Mesenchymal stem cell (in vitro differentiated cells and primary cell): Measurements from ENCODE around the gene GTF2H4. TPM values are rescaled to one million over a fixed set of nuclear protein-coding genes. Genes with fewer than 3 reads are reported as not detected.
"Not testable (repeated sequence)": the region's sequence is repeated elsewhere in the genome, so short reads cannot be mapped to it uniquely, and the experiment has no call there.

ENCODE experiments used
- DNase-seq: peaks from one replicate; pipeline ENCODE4 v3.0.0-alpha.2; 2013
- H2AFZ ChIP-seq: one replicate; pipeline ENCODE4 v1.6.1; 2013; ENCODE audit warnings: low read depth, mild to moderate bottlenecking, control low read depth, inconsistent platforms, low read length, moderate library complexity
- H2AK5ac ChIP-seq: 2 replicates; pipeline ENCODE4 v1.6.1; 2013; ENCODE audit warnings: low read length, moderate library complexity, mild to moderate bottlenecking, inconsistent platforms; ENCODE audit not compliant: severe bottlenecking
- H2BK120ac ChIP-seq: one replicate; pipeline ENCODE4 v1.6.1; 2013; ENCODE audit warnings: low read depth, mild to moderate bottlenecking, inconsistent platforms, low read length, moderate library complexity
- H2BK12ac ChIP-seq, 2 experiments: one replicate each; pipeline ENCODE4 v1.6.1; 2013; ENCODE audit warnings: inconsistent platforms in 2 of 2, low read length in 2 of 2, mild to moderate bottlenecking in 2 of 2, moderate library complexity in 2 of 2, control low read depth in 1 of 2
- H2BK15ac ChIP-seq: one replicate; pipeline ENCODE4 v1.6.1; 2013; ENCODE audit warnings: mild to moderate bottlenecking, low read depth, inconsistent platforms; ENCODE audit not compliant: poor library complexity, severe bottlenecking
- H2BK5ac ChIP-seq: 2 replicates; pipeline ENCODE4 v1.6.1; 2013; ENCODE audit warnings: low read depth, mild to moderate bottlenecking, low read length, control low read depth, inconsistent platforms; ENCODE audit not compliant: poor library complexity, severe bottlenecking
- H3K14ac ChIP-seq, 2 experiments: one replicate each; pipeline ENCODE4 v1.6.1; 2013; ENCODE audit warnings: inconsistent platforms in 2 of 2, low read length in 2 of 2, control low read depth in 1 of 2, mild to moderate bottlenecking in 1 of 2, moderate library complexity in 1 of 2
- H3K18ac ChIP-seq, 2 experiments: one replicate each; pipeline ENCODE4 v1.6.1; 2013; ENCODE audit warnings: inconsistent platforms in 2 of 2, low read length in 2 of 2, control low read depth in 1 of 2, low read depth in 1 of 2, mild to moderate bottlenecking in 1 of 2
- H3K23ac ChIP-seq, 2 experiments: one replicate each; pipeline ENCODE4 v1.6.1; 2013; ENCODE audit warnings: inconsistent platforms in 2 of 2, low read length in 2 of 2, mild to moderate bottlenecking in 2 of 2, moderate library complexity in 2 of 2, control low read depth in 1 of 2
- H3K27ac ChIP-seq: 2 replicates; pipeline ENCODE4 v1.5.1; 2013; ENCODE audit warnings: mild to moderate bottlenecking, moderate library complexity, low read length, control low read depth, inconsistent platforms; ENCODE audit not compliant: poor library complexity, severe bottlenecking
- H3K27me3 ChIP-seq, 2 experiments: 2 replicates each; pipeline versions ENCODE4 v1.6.1 to v1.7.0; 2013; ENCODE audit warnings: low read length in 2 of 2, mild to moderate bottlenecking in 2 of 2, moderate library complexity in 2 of 2, control low read depth in 1 of 2, inconsistent platforms in 1 of 2; ENCODE audit not compliant: control insufficient read depth in 1 of 2, insufficient read depth in 1 of 2
- H3K36me3 ChIP-seq, 2 experiments: 2 replicates each; pipeline versions ENCODE4 v1.6.1 to v1.7.0; 2013; ENCODE audit warnings: low read length in 2 of 2, control low read depth in 1 of 2, inconsistent platforms in 1 of 2, low read depth in 1 of 2, mild to moderate bottlenecking in 1 of 2; ENCODE audit not compliant: insufficient read depth in 2 of 2, control insufficient read depth in 1 of 2
- H3K4ac ChIP-seq, 2 experiments: one replicate each; pipeline ENCODE4 v1.6.1; 2013; ENCODE audit warnings: inconsistent platforms in 2 of 2, low read length in 2 of 2, mild to moderate bottlenecking in 2 of 2, moderate library complexity in 2 of 2, control low read depth in 1 of 2, low read depth in 1 of 2
- H3K4me1 ChIP-seq: 2 replicates; pipeline ENCODE4 v1.6.1; 2013; ENCODE audit warnings: low read depth, low read length, control low read depth; ENCODE audit not compliant: control insufficient read depth, insufficient read depth
- H3K4me2 ChIP-seq: 2 replicates; pipeline ENCODE4 v1.6.1; 2013; ENCODE audit warnings: low read length, mild to moderate bottlenecking, inconsistent platforms; ENCODE audit not compliant: poor library complexity, severe bottlenecking
- H3K4me3 ChIP-seq, 2 experiments: 2 replicates each; pipeline versions ENCODE4 v1.5.1 to v1.7.0; 2013; ENCODE audit warnings: low read length in 2 of 2, mild to moderate bottlenecking in 2 of 2, control low read depth in 1 of 2, low read depth in 1 of 2; ENCODE audit not compliant: insufficient read depth in 1 of 2
- H3K79me1 ChIP-seq: replicated peaks from 2 replicates; pipeline ENCODE4 v1.6.1; 2013; ENCODE audit warnings: mild to moderate bottlenecking, control low read depth, low read length, inconsistent platforms; ENCODE audit not compliant: poor library complexity, severe bottlenecking
- H3K9ac ChIP-seq: 2 replicates; pipeline ENCODE4 v1.7.0; 2013; ENCODE audit warnings: mild to moderate bottlenecking, low read length, moderate library complexity
- H3K9me3 ChIP-seq: 2 replicates; pipeline ENCODE4 v1.7.0; 2013; ENCODE audit warnings: mild to moderate bottlenecking, low read length; ENCODE audit not compliant: control insufficient read depth
- H4K8ac ChIP-seq: one replicate; pipeline ENCODE4 v1.6.1; 2013; ENCODE audit warnings: inconsistent platforms, mild to moderate bottlenecking, low read length, moderate library complexity
- H4K91ac ChIP-seq: one replicate; pipeline ENCODE4 v1.6.1; 2013; ENCODE audit warnings: mild to moderate bottlenecking, low read length, inconsistent platforms
- WGBS: methylation state at CpG from one replicate; pipeline ENCODE4 v1.1.7; 2013; ENCODE audit warnings: mixed read lengths; 5-methylcytosine and 5-hydroxymethylcytosine counted together
- polyA plus RNA-seq, 2 experiments: library from polyadenylated mRNA; stranded (reverse); fragments of 200-250 nt; gene quantifications; one replicate each; pipeline ENCODE4 v1.2.3, GENCODE V29; 2013

Gene GTF2H4
- 23.5 TPM for polyA plus RNA-seq (2013, experiment 1 of 2)
- 24.5 TPM for polyA plus RNA-seq (2013, experiment 2 of 2)

GRCh38 chr6:30907758-30908591 is at the start of gene GTF2H4:
Gene GTF2H4, plus strand, starts transcription at chr6:30908207.
- Histone ChIP-seq H3K36me3 (peaks cover 29 to 35% of the 10 kb centered on the region in 2 experiments), H3K23ac (peak within 1 kb of the TSS in 1 of 2 experiments; percentile 26), H2BK15ac (peak within 1 kb of the TSS; percentile 13), H3K18ac (peak within 1 kb of the TSS; percentile 28 to 64), H3K4me1 (peaks cover 10% of the 10 kb centered on the region), H3K4me2 (peak within 1 kb of the TSS; percentile 60), H3K79me1 (peaks cover 13% of the 10 kb centered on the region), H4K91ac (no peak within 1 kb of the TSS), H4K8ac (peak within 1 kb of the TSS; percentile 55), H2AK5ac (no peak within 1 kb of the TSS), H3K4me3 (peak within 1 kb of the TSS; percentile 74 to 96), H3K4ac (peak within 1 kb of the TSS in 1 of 2 experiments; percentile 13), H3K27me3 (no peaks in the 10 kb centered on the region), H3K9ac (peak within 1 kb of the TSS; percentile 94), H2BK120ac (no peak within 1 kb of the TSS), H3K9me3 (no peaks in the 10 kb centered on the region), H3K14ac (no peak within 1 kb of the TSS), H2AFZ (peak within 1 kb of the TSS; percentile 79), H2BK5ac (no peak within 1 kb of the TSS), H2BK12ac (no peak within 1 kb of the TSS), H3K27ac (peak within 1 kb of the TSS; percentile 58)
- peak; percentile 99 for DNase-seq
- WGBS: under 1% methylated on average over 48 of the region's 49 CpGs

- not testable (repeated sequence) for H2BK12ac ChIP-seq, H3K4ac ChIP-seq, H3K9ac ChIP-seq, H4K8ac ChIP-seq, H3K18ac ChIP-seq, H3K79me1 ChIP-seq, H2AFZ ChIP-seq, H3K23ac ChIP-seq, H3K4me3 ChIP-seq, H3K27ac ChIP-seq, H3K14ac ChIP-seq, H2AK5ac ChIP-seq, H3K4me2 ChIP-seq, DNase-seq, H2BK15ac ChIP-seq, H4K91ac ChIP-seq, H2BK120ac ChIP-seq, H2BK5ac ChIP-seq, H3K36me3 ChIP-seq, H3K9me3 ChIP-seq
- WGBS: 100% methylated on average over 4 of the region's 4 CpGs
- peaks cover 3 to 54% of the 10 kb centered on the region in 2 experiments for H3K27me3 ChIP-seq
- H3K4me1 ChIP-seq: peaks cover 14% of the 10 kb centered on the region
These were observed 48.3 kb upstream of the GTF2H4 start for GRCh38 chr6:30859726-30860125.

- no peak overlapping the region for H3K4me2 ChIP-seq
- no peaks in the 10 kb centered on the region for H3K79me1 ChIP-seq
- H3K27me3 ChIP-seq: peaks cover 3 to 52% of the 10 kb centered on the region in 2 experiments
- no peaks in the 10 kb centered on the region for H3K9me3 ChIP-seq
- no peak overlapping the region for H3K4me3 ChIP-seq
- no peak overlapping the region for H2BK15ac ChIP-seq
- H4K8ac ChIP-seq: no peak overlapping the region
- no peak overlapping the region for H2AFZ ChIP-seq
- 89% methylated on average over 3 of the region's 3 CpGs for WGBS
- peak overlapping the region in 1 of 2 experiments; percentile 44 for H3K18ac ChIP-seq
- H4K91ac ChIP-seq: no peak overlapping the region
- H3K36me3 ChIP-seq: no peaks in the 10 kb centered on the region
- no peak overlapping the region for H2BK5ac ChIP-seq
- no peak overlapping the region for H3K27ac ChIP-seq
- no peak overlapping the region for H3K14ac ChIP-seq
- no peak overlapping the region for H3K4ac ChIP-seq
- peak overlapping the region; percentile 31 for H2AK5ac ChIP-seq
- no peak overlapping the region for H3K9ac ChIP-seq
- peaks cover 14% of the 10 kb centered on the region for H3K4me1 ChIP-seq
- no peak for DNase-seq
- H3K23ac ChIP-seq: no peak overlapping the region
- H2BK120ac ChIP-seq: no peak overlapping the region
- no peak overlapping the region for H2BK12ac ChIP-seq
These were observed 46.6 kb upstream of the GTF2H4 start for GRCh38 chr6:30861257-30862048.
